HepG2 (cell line): ENCODE data around the gene NOP56. TPM values are rescaled to one million over a fixed set of nuclear protein-coding genes. Genes with fewer than 3 reads are reported as not detected.

Experiments used
- ARHGAP35 ChIP-seq: sonication (generic); formaldehyde crosslinking; IDR thresholded peaks from 2 replicates; pipeline ENCODE4 v1.9.0; 2022; ENCODE audit warnings: mild to moderate bottlenecking, inconsistent platforms, moderate library complexity, missing genetic modification reagents, borderline replicate concordance
- GLI4 ChIP-seq: sonication (generic); formaldehyde crosslinking; IDR thresholded peaks from 2 replicates; pipeline ENCODE4 v1.5.1; 2020; ENCODE audit warnings: missing genetic modification reagents, mild to moderate bottlenecking, moderate library complexity, borderline replicate concordance
- ISL2 ChIP-seq: sonication (generic); formaldehyde crosslinking; IDR thresholded peaks from 2 replicates; pipeline ENCODE4 v1.5.0; 2020; ENCODE audit warnings: missing genetic modification reagents
- MEF2D ChIP-seq: sonication (generic); formaldehyde crosslinking; IDR thresholded peaks from 2 replicates; pipeline ENCODE4 v1.5.1; 2020; ENCODE audit warnings: mild to moderate bottlenecking, missing genetic modification reagents
- NPAS2 ChIP-seq: sonication (generic); formaldehyde crosslinking; IDR thresholded peaks from 2 replicates; pipeline ENCODE4 v1.8.0; 2022; ENCODE audit warnings: mild to moderate bottlenecking, missing genetic modification reagents, borderline replicate concordance
- NR2F1 ChIP-seq, 2 experiments: fragments of 450-650 bp in 1 of 2; formaldehyde crosslinking in 1 of 2; IDR thresholded peaks; 2 replicates each; pipeline versions ENCODE4 v1.5.0 to v1.6.1; 2016 to 2020; ENCODE audit warnings: mild to moderate bottlenecking in 1 of 2, missing compliant biosample characterization in 1 of 2, missing genetic modification reagents in 1 of 2, moderate library complexity in 1 of 2
- PCBP2 ChIP-seq: fragments of 200-400 bp; formaldehyde crosslinking; optimal IDR thresholded peaks from 2 replicates; pipeline ENCODE3; 2018; ENCODE audit warnings: low read length, low read depth; ENCODE audit not compliant: poor library complexity, severe bottlenecking
- RAD21 ChIP-seq: fragments of 450-650 bp; formaldehyde crosslinking; IDR thresholded peaks from 2 replicates; pipeline ENCODE4 v1.5.0; 2020; ENCODE audit warnings: mild to moderate bottlenecking
- SMARCC2 ChIP-seq: fragments of 450-650 bp; IDR thresholded peaks from 2 replicates; pipeline ENCODE4 v1.6.1; 2017; ENCODE audit warnings: antibody characterized with exemption, mild to moderate bottlenecking
- SMARCE1 ChIP-seq: fragments of 450-650 bp; IDR thresholded peaks from 2 replicates; pipeline ENCODE4 v1.6.1; 2017; ENCODE audit warnings: borderline replicate concordance
- SRY ChIP-seq: sonication (generic); formaldehyde crosslinking; IDR thresholded peaks from 2 replicates; pipeline ENCODE4 v1.8.0; 2022; ENCODE audit warnings: mild to moderate bottlenecking, missing genetic modification reagents
- ZBTB1 ChIP-seq: sonication (generic); formaldehyde crosslinking; IDR thresholded peaks from 2 replicates; pipeline ENCODE4 v1.4.0; 2020; ENCODE audit warnings: missing genetic modification reagents, borderline replicate concordance
- ZBTB21 ChIP-seq: sonication (generic); formaldehyde crosslinking; IDR thresholded peaks from 2 replicates; pipeline ENCODE4 v1.4.0; 2020; ENCODE audit warnings: missing genetic modification reagents
- ZFP36L2 ChIP-seq: sonication (generic); formaldehyde crosslinking; IDR thresholded peaks from 2 replicates; pipeline ENCODE4 v1.4.0; 2020; ENCODE audit warnings: missing genetic modification reagents
- ZMYM2 ChIP-seq: sonication (generic); formaldehyde crosslinking; IDR thresholded peaks from 2 replicates; pipeline ENCODE4 v1.8.0; 2022; ENCODE audit warnings: mild to moderate bottlenecking, missing genetic modification reagents
- ZNF136 ChIP-seq: sonication (generic); formaldehyde crosslinking; IDR thresholded peaks from 2 replicates; pipeline ENCODE4 v1.8.1; 2022; ENCODE audit warnings: low read depth, mild to moderate bottlenecking, moderate library complexity, missing genetic modification reagents
- ZNF329 ChIP-seq: sonication (generic); formaldehyde crosslinking; IDR thresholded peaks from 2 replicates; pipeline ENCODE4 v1.9.0; 2021; ENCODE audit warnings: low read depth, mild to moderate bottlenecking, missing genetic modification reagents
- ZNF34 ChIP-seq: sonication (generic); formaldehyde crosslinking; IDR thresholded peaks from 2 replicates; pipeline ENCODE4 v1.4.0; 2020; ENCODE audit warnings: mild to moderate bottlenecking, missing genetic modification reagents, borderline replicate concordance
- ZNF550 ChIP-seq: sonication (generic); formaldehyde crosslinking; IDR thresholded peaks from 2 replicates; pipeline ENCODE4 v1.4.0; 2020; ENCODE audit warnings: mild to moderate bottlenecking, missing genetic modification reagents, borderline replicate concordance
- ZNF563 ChIP-seq: sonication (generic); formaldehyde crosslinking; IDR thresholded peaks from 2 replicates; pipeline ENCODE4 v1.8.0; 2022; ENCODE audit warnings: mild to moderate bottlenecking, moderate library complexity, missing genetic modification reagents
- ZNF776 ChIP-seq: sonication (generic); formaldehyde crosslinking; IDR thresholded peaks from 2 replicates; pipeline ENCODE4 v1.4.0; 2020; ENCODE audit warnings: mild to moderate bottlenecking, missing genetic modification reagents
- polyA plus RNA-seq, 8 experiments: library from polyadenylated mRNA; depleted of rRNA in 3 of 8; stranded (reverse) in 7 of 8; unstranded in 1 of 8; fragments of >200 nt; fragmentation: Illumina TruSeq in 4 of 8; extraction: Trizol in 4 of 8; gene quantifications; 2 replicates each; pipeline versions ENCODE4 v1.2.1 to v1.2.3, GENCODE V29; 2011 to 2016; ENCODE audit warnings: low read depth in 4 of 8, missing spikeins in 1 of 8, mixed read lengths in 1 of 8; ENCODE audit not compliant: insufficient read depth in 1 of 8
- total RNA-seq, 5 experiments: library from RNA; depleted of rRNA; stranded (reverse); fragments of >200 nt; fragmentation: Illumina TruSeq; extraction: Trizol; gene quantifications; 2 replicates each; pipeline ENCODE4 v1.2.3, GENCODE V29; 2016; ENCODE audit warnings: low read depth in 1 of 5
- TF ChIP-seq, protein P1 (sequence below): sonication (generic); formaldehyde crosslinking; IDR thresholded peaks from 2 replicates; pipeline ENCODE4 v1.8.0; 2022; ENCODE audit warnings: mild to moderate bottlenecking, missing genetic modification reagents
- TF ChIP-seq, protein P2 (sequence below): sonication (generic); formaldehyde crosslinking; IDR thresholded peaks from 2 replicates; pipeline ENCODE4 v1.4.0; 2020; ENCODE audit warnings: missing genetic modification reagents
- TF ChIP-seq, protein P3 (sequence below): sonication (generic); formaldehyde crosslinking; IDR thresholded peaks from 2 replicates; pipeline ENCODE4 v1.9.0; 2021; ENCODE audit warnings: missing genetic modification reagents, borderline replicate concordance
- TF ChIP-seq, protein P4 (sequence below): sonication (generic); formaldehyde crosslinking; IDR thresholded peaks from 2 replicates; pipeline ENCODE4 v1.8.0; 2022; ENCODE audit warnings: mild to moderate bottlenecking, missing genetic modification reagents, moderate library complexity

The NOP56 gene
- total and polyA plus RNA-seq, 2 of the 13 experiments (the other 11 are each of a cell fraction or from before 2014, with no cell fraction given) = 369 to 1,116 TPM

DNA sequence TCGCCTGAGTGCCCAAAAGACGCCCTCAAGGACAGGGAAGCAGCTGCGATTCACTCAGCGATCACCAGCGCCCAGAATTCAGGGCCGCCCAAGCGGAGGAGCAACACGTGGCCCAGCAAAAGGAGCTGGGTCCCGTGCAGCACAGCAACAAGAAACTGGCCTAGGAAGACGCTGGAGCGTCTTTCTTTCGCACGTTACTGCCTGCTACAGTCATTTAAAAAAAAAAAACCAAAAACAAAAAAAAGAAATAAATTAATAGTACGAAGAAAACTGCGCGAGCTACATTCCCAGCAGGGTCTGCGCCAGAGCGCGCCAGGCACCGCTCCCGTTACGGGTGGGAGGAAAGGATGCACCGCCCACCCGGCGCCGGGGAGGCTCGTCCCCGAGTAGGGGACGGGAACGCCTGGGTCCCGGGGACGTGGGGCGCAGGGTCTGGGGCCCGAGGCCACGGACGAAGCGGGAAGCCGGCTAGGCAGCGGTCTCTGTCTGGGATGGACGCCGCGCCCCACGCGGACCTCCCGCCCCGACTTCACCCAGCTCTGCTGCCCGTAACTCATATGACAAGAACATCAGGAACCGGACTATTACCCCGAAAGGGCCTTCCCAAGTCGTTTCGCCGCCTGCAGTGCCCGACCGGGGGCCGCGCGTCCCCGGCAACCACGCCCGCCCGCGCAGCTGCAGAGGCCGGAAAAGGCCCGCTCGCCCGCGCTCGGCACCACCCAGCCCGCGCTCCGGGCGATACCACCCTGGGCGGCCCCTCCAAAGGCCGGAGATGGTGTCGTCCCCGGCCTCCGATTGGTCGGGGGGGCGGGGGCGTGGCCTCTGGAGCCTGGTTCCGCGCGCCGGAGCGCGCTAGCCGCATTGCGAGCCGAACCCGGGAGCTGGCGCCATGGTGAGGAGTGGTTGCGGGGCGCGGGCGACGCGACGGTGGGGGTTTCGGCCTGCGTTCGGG is at the start of gene NOP56 (continued):
- TF ChIP-seq ZFP36L2 (CRISPR knock-in tag) (no peak), ZBTB1 (CRISPR knock-in tag) (peak; percentile 41; the same call in 1 of the 2 replicates), SMARCE1 (no peak), SRY (CRISPR knock-in tag) (peak; percentile 96; the same call in 1 of the 2 replicates), ZBTB21 (peak; percentile 8; the same call in 1 of the 2 replicates), ZNF34 (CRISPR knock-in tag) (no peak), ZNF563 (peak; percentile 96), ISL2 (peak; percentile 87; the same call in 1 of the 2 replicates), ZNF329 (CRISPR knock-in tag) (peak; percentile 66), RAD21 (CRISPR knock-in tag) (peak; percentile 59), MEF2D (peak; percentile 73; the same call in 1 of the 2 replicates), ZNF136 (CRISPR knock-in tag) (peak; percentile 89), PCBP2 (no peak), SMARCC2 (no peak), ZNF776 (CRISPR knock-in tag) (peak; percentile 99), ZMYM2 (CRISPR knock-in tag) (no peak), NR2F1 (CRISPR knock-in tag; IDR thresholded peaks at IDR 0.05) (no peak), NPAS2 (CRISPR knock-in tag) (no peak), ZNF550 (no peak), ARHGAP35 (CRISPR knock-in tag) (peak; percentile 98), GLI4 (CRISPR knock-in tag) (peak; percentile 96; the same call in 1 of the 2 replicates)
- TF ChIP-seq, protein P1, sequence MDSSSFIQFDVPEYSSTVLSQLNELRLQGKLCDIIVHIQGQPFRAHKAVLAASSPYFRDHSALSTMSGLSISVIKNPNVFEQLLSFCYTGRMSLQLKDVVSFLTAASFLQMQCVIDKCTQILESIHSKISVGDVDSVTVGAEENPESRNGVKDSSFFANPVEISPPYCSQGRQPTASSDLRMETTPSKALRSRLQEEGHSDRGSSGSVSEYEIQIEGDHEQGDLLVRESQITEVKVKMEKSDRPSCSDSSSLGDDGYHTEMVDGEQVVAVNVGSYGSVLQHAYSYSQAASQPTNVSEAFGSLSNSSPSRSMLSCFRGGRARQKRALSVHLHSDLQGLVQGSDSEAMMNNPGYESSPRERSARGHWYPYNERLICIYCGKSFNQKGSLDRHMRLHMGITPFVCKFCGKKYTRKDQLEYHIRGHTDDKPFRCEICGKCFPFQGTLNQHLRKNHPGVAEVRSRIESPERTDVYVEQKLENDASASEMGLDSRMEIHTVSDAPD (CRISPR knock-in tag) = no peak
- TF ChIP-seq, protein P2, sequence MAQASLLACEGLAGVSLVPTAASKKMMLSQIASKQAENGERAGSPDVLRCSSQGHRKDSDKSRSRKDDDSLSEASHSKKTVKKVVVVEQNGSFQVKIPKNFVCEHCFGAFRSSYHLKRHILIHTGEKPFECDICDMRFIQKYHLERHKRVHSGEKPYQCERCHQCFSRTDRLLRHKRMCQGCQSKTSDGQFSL (CRISPR knock-in tag) = no peak
- TF ChIP-seq, protein P3, sequence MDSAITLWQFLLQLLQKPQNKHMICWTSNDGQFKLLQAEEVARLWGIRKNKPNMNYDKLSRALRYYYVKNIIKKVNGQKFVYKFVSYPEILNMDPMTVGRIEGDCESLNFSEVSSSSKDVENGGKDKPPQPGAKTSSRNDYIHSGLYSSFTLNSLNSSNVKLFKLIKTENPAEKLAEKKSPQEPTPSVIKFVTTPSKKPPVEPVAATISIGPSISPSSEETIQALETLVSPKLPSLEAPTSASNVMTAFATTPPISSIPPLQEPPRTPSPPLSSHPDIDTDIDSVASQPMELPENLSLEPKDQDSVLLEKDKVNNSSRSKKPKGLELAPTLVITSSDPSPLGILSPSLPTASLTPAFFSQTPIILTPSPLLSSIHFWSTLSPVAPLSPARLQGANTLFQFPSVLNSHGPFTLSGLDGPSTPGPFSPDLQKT = no peak; the same call in 1 of the 2 replicates
- TF ChIP-seq, protein P4, sequence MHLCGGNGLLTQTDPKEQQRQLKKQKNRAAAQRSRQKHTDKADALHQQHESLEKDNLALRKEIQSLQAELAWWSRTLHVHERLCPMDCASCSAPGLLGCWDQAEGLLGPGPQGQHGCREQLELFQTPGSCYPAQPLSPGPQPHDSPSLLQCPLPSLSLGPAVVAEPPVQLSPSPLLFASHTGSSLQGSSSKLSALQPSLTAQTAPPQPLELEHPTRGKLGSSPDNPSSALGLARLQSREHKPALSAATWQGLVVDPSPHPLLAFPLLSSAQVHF (CRISPR knock-in tag) = no peak; the same call in 1 of the 2 replicates
